CD4-positive, alpha-beta T cell treated with Interleukin-2 at 100 ng/mL for 4 hours (primary cell): ENCODE measurements around the gene RABL3.
"Not testable (repeated sequence)": the region's sequence is repeated elsewhere in the genome, so short reads cannot be mapped to it uniquely, and the experiment has no call there.

Experiments
- DNase-seq: peaks from one replicate; pipeline ENCODE4 v3.0.0-alpha.2; 2020; ENCODE audit warnings: low spot score

RABL3 gene, protein sequence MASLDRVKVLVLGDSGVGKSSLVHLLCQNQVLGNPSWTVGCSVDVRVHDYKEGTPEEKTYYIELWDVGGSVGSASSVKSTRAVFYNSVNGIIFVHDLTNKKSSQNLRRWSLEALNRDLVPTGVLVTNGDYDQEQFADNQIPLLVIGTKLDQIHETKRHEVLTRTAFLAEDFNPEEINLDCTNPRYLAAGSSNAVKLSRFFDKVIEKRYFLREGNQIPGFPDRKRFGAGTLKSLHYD

GRCh38 chr3:120742198-120742848 lies at the start of gene RABL3, which contains the start of gene GTF2E1:
RABL3 (minus strand) TSS chr3:120742516; CDS start chr3:120742507, 9 bp downstream.
GTF2E1 (plus strand) TSS chr3:120742744; CDS start chr3:120750553, 7,809 bp downstream.
- peak; percentile 98 for DNase-seq

DNA sequence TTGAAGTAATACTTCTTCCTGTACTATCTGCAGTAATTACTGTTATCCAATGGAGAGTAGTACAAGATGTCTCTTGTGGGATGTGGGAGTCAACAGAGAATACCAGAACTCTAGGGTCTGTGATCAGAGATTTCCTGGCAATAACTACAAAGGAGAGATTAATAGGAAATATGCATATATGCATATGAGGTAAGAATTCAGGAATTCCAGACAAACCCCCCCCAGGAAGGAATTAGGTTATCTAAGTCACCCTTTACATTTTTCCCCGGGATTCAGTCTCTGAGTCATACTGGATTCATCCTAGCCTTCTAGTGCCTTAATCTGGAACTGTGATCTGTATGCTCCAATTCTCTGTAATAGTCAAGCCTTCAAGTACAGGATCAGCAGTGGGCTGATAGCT lies 49.6 kb upstream of the RABL3 start:
- no peak for DNase-seq

DNA sequence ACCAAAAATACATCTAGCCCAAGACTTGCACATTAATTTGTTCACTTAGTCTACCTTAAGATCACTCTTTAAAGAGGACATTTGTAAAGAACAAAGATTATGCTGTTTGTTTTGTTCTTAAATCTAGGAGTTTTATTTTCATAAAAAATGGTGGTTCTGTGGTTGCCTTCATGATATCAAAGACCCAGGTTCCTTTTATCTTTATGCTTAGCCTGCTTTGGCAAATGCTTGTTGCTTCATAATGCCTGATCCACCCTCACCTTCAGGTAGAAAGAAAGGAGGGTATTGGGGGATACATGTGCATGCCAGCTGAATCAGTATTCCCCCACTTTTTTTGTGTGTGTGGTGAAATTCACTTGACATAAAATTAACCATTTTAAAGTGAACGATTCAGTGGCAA lies 48.7 kb upstream of the RABL3 start:
- no peak for DNase-seq

- not testable (repeated sequence) for DNase-seq
Observed at GRCh38 chr3:120785832-120786231, 43.5 kb upstream of the RABL3 start.

GRCh38 chr3:120780977-120781376 lies 38.7 kb upstream of the RABL3 start:
- DNase-seq: no peak

DNA sequence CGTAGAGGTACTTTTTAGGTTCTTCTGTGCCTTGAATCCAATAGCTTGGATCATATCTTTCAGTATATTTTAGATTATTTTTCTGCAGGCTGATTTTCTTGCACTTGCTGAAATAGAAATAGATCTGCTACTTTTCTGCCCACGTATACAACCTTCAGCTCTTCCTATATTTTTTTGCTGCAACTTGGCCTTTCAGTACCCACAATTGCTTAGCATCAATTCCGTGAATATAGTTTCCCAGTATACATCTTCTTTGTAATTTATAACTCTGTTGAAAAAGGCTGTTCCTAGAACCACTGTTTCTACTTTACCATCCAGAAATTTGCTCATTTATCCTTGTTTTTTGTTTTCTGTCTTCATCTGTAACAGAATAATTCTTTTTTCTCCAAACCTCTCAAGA lies 36.5 kb upstream of the RABL3 start:
- DNase-seq: no peak

DNA sequence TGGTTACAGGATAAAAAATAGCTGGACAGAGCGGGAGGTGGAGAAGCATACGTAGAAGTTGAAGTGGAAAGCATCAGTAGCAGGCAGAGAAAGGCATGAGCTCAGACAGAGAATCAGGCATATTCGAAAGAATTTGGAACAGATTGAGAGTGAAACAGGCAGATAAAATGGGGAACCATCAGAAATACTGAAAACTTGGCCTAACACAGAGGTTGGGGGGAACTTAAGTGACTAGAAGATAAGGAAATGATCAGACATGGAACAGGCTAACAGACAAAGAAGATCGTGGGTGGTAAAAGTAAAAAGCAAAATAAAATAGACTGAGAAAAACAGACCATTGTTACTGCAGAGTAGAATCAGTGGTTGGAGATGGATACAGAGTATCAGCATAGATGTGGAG lies 33.1 kb upstream of the RABL3 start:
- no peak for DNase-seq

- no peak for DNase-seq
Observed at GRCh38 chr3:120773932-120774331, 31.6 kb upstream of the RABL3 start.

- DNase-seq: no peak
Observed at GRCh38 chr3:120772081-120772480, 29.8 kb upstream of the RABL3 start.

GRCh38 chr3:120770891-120771290 lies 28.6 kb upstream of the RABL3 start:
- no peak for DNase-seq

- no peak for DNase-seq
Observed at GRCh38 chr3:120769436-120769835, 27.1 kb upstream of the RABL3 start.

GRCh38 chr3:120767106-120767505 lies 24.8 kb upstream of the RABL3 start:
- DNase-seq: no peak

GRCh38 chr3:120766576-120766975 lies 24.3 kb upstream of the RABL3 start:
- DNase-seq: no peak

- DNase-seq: no peak
Observed at GRCh38 chr3:120765830-120766493, 23.6 kb upstream of the RABL3 start.

- DNase-seq: no peak
Observed at GRCh38 chr3:120764206-120764605, 21.9 kb upstream of the RABL3 start.

GRCh38 chr3:120763601-120764000 lies 21.3 kb upstream of the RABL3 start:
- DNase-seq: no peak

DNA sequence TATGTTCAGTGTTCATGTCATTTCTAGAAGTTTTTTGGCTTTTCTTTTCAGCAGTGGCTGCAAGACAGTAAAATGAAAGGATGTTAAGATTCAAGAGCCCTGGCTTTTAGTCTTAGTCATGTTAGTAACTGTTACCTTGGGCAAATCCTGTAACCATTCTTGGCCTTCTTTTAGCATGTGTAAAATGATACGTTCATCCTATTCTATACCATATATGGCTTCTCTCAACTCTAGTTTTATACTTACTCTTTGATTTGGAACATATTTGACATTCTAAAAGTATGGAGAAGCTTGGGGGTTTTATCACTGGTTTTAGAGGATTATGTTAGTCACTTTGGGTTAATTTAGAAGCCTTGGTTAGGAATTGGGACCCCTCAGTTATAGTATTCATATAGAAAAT lies 20.3 kb upstream of the RABL3 start:
- no peak for DNase-seq

DNA sequence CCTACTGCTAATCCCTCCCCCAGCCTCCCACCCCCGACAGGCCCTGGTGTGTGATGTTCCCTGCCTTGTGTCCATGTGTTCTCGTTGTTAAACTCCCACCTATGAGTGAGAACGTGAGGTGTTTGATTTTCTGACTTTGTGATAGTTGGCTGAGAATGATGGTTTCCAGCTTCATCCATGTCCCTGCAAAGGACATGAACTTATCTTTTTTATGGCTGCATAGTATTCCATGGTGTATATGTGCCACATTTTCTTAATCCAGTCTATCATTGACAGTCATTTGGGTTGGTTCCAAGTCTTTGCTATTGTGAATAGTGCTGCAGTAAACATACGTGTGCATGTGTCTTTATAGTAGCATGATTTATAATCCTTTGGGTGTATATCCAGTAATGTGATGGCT lies 16.2 kb upstream of the RABL3 start:
- not testable (repeated sequence) for DNase-seq

- no peak for DNase-seq
Observed at GRCh38 chr3:120756061-120756460, 13.7 kb upstream of the RABL3 start.

DNA sequence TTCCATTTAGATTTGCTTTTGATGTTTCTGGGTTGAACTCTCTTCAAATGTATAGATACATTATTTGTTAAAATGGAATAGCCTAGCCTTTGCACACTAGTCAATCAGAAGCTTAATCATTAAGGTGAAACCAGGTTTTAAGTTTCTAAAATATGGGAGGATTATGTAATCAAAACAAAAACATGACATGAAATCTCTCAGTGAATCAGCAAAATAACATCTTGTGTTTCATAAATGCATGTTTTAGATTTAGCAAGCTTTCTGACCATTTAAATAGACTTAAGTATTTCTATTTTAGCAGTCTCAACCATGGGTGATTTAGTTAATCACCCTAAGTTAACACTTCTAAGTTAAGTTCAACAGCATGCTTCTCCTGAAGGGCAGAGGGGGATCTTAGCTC lies 11.5 kb upstream of the RABL3 start:
- no peak for DNase-seq

DNA sequence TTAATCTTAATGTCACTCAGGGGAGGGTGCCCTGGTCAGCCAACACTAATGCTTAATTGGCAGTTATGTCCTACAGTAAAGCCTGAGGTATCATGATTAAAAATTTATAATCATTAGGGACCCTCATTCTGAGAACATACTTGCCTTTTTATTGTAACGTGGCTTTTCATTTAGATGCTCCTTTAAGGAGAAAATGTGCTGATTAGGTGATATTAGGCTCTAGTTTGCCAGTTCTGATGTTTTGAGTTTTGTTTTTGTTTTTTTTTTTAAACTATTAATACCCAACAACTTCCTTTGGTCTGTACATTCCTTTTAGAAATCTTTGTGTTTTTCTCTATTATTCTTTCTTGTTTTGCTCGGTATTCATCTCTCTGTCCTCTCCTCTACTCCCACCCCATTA lies 10.5 kb upstream of the RABL3 start:
- DNase-seq: no peak

- no peak for DNase-seq
Observed at GRCh38 chr3:120752230-120752629, 9.9 kb upstream of the RABL3 start.

DNA sequence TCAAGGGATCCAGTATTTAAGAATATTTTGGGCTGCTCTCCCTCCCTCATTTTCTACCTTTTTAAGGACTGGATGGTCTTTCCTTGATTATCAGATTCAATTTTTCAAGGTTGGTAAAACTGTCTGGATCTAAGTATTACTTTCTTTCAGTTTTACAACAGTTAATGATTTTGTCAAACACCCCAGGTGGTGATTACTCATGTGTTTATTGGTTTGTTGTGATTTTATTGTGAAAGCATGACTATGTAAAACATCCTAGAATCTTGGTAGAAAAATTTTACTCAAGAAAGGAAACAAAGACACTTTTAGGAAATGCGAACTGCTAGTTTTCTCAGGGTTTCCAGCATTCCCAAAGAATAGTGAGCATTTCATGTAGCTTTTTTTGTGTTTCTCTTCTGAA lies 7.5 kb upstream of the RABL3 start:
- no peak for DNase-seq
